ENCODE data around the gene EME2.

Gene EME2

GRCh38 chr16:1779741-1780676 is 7.4 kb downstream of the EME2 start:
- no peak for DNase-seq

DNA sequence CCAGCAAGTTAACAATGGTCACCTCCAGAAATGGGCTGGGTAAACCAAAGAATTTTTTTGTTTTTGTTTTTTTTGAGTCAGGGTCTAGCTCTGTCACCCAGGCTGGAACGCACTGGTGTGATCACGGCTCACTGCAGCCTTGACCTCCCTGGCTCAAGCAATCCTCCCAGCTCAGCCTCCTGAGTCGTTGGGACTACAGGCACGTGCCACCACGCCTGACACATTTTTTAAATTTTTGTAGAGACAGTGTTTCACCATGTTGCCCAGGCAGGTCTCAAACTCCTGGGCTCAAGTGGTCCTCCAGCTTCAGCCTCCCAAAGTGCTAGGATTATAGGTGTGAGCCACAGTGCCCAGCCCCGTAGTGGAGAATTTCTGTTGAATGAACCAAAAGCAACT is 8.1 kb downstream of the EME2 start:
- DNase-seq: no peak

GRCh38 chr16:1781254-1781653 is 8.6 kb downstream of the EME2 start:
- DNase-seq: no peak

DNA sequence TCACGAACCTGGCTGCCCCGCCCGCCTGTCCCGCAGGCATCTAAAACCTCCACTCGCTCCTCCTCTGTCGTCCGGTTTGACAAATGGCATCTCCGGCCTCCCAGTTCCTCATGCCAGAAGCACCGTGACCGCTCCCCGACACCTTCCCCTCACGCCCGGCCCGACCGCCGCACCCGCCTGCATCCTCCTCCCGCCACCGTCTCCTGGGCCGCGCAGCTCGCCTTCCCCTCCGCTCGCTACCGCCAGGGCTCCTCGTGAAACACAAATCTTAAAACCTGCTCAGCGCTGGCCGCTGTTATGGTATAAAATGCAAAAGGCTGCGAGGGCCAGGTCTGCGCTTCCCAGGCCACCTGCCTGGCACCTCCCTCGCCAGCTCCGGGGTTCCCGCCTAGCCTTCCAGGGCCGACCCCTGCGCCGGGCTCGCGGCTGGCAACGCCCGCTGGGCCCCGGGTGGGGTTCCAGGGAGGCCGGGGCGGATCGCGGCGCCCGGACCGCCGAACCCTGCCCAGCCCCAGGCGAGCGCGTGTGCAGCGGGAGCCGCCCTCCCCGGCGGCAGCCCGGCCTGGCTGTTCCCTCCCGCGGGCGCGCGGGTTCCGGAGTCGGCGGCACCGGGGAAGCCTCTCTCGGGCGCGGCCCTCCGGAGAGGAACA is 9.3 kb downstream of the EME2 start:
- peak; percentile 40 for DNase-seq

- peak; percentile 99 for DNase-seq
Observed at GRCh38 chr16:1782408-1783264, 10.0 kb downstream of the EME2 start, which contains the start of the genes NUBP2 and SPSB3. Gene NUBP2, plus strand, starts transcription at chr16:1782960. Its CDS starts 61 bp downstream, at chr16:1783021. Gene SPSB3, minus strand, starts transcription at chr16:1782571. Its CDS starts 1,088 bp downstream, at chr16:1781483.

- DNase-seq: no peak
Observed at GRCh38 chr16:1784977-1785845, 12.6 kb downstream of the EME2 start.

- DNase-seq: no peak
Observed at GRCh38 chr16:1785846-1786170, 13.2 kb downstream of the EME2 start.

DNA sequence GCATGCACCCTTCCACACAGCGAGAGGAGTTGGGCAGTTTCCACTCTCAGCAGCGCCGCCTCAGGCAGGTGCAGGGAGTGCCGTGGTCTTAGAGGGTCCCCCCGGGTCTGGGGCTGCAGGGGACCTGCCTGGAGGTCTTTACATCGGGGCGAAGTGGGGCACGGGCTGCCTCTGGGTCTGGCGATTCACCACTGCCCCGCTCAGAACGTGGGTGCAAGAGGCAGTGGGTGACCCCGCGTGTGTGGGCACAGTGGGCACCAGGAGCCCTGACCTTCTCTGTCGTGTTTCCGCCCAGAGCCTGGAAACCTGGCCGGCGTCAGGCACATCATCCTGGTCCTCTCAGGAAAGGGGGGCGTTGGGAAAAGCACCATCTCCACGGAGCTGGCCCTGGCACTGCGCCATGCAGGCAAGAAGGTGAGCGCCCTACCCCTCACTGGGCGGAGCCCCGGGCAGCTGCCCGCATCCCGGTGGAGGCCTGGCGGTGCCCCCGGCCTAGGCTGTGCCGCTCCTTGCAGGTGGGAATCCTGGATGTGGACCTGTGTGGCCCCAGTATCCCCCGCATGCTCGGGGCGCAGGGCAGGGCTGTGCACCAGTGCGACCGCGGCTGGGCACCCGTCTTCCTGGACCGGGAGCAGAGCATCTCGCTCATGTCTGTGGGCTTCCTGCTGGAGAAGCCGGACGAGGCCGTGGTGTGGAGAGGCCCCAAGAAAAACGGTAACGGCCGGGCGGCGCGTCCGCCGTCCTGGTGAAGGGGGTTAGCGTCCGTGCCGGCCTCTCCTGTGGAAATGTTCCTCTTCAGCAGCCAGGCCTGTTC is 13.8 kb downstream of the EME2 start:
- no peak for DNase-seq

DNA sequence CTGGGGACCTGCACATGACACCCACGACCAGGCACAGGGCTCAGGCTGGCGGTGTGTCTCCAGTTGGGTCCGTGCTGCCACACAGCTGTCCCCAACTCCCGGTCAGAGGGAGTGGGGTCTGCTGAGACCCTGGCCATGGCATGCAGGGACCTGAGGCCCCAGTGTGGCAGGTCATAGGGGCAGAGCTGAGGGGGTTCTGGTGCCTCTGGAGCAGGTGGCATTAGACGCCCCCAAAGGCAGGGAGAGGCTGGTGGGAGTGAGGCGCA is 14.4 kb downstream of the EME2 start:
- no peak for DNase-seq

- no peak for DNase-seq
Observed at GRCh38 chr16:1787322-1788094, 14.9 kb downstream of the EME2 start.

- no peak for DNase-seq
Observed at GRCh38 chr16:1788095-1788707, 15.6 kb downstream of the EME2 start.

DNA sequence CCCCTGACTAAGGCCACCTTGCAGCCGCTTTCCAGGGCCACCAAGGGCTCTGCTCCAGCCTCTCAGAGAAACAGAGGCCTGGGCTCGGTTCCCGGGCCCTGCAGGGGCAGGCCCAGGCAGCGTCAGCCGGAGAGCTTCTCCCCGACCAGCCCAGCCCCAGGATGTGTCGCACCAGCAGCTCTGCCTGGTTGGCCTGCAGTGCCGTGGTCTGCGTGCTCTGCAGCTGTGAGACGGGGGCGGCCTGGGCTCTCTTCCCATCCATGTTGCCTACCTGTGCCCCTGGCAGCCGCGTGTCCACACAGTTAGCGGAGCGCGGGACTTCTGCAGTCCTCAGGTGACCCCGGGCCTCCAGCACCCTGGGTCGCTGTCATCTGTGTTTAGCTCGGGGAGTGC is 16.1 kb downstream of the EME2 start:
- no peak for DNase-seq

- DNase-seq: no peak
Observed at GRCh38 chr16:1789643-1790045, 17.0 kb downstream of the EME2 start.

GRCh38 chr16:1790261-1790610 is 17.6 kb downstream of the EME2 start:
- no peak for DNase-seq

DNA sequence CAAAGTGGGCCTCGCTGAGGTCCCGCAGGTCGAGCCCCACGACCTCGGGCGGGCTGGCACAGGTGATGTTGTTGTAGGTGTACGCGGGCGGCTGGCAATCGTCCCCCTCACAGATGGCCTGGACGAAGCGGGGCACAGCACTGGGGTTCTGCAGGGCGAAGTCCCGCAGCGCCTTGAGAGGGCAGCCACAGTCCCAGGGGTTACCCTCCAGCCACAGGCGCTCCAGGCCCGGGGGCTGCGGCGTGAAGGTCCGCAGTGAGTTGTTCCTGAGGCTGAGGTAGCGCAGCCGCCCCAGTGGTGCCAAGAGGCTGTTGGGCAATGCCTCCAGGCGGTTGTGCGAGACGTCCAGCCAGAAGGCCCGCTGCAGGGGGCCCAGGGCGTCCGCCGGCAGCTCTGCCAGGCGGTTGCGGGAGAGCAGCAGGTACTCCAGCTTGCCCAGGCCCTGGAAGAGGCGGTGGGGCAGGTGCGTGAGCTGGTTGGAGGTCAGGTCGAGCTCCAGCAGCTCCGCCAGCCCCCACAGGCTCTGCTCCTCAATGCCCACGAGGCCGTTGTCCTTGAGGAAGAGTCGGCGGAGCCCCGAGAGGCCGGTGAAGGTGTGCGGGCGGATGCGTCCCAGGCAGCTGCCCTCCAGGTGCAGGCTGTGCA is 18.1 kb downstream of the EME2 start:
- DNase-seq: no peak

DNA sequence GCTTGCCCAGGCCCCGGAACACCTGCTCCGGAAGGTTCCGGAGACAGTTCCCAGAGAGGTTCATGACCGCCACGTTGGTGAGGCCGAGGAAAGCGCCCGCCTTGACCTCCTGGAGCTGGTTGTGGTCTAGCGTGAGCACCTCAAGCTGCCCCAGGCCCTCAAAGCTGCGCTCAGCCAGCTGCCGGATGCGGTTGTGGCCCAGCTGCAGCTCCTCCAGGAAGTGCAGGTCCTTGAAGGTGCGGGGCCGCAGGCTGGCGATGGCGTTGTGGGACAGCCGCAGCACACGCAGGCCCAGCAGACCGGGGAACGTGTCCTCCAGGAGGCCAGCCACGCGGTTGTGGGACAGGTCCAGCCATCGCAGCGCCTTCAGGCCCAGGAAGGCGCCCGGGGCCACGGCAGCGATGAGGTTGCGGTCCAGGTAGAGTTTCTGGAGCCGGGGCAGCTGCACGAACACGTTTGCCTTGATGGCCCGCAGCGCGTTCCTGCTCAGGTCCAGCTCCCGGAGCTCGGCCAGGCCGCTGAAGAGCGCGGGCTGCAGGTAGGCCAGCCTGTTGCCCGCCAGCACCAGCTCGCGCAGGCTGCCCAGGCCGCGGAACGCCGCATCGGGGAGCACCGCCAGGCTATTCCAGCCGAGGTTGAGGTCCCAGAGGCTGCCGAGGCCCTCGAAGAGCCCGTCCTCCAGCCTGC is 18.8 kb downstream of the EME2 start:
- DNase-seq: no peak

- DNase-seq: no peak
Observed at GRCh38 chr16:1791943-1792812, 19.6 kb downstream of the EME2 start.

- DNase-seq: no peak
Observed at GRCh38 chr16:1792836-1793577, 20.4 kb downstream of the EME2 start.

All from stimulated activated CD4-positive, alpha-beta T cell treated with anti-CD3 and anti-CD28 coated beads, Interleukin-4, amount 100 ng/mL, for 24 hours (primary cell).